Measurements from ENCODE around the gene ASMT.
"Not testable (repeated sequence)": the region's sequence is repeated elsewhere in the genome, so short reads cannot be mapped to it uniquely, and the experiment has no call there.

ASMT gene

GRCh38 chrX:1656379-1656778 lies 41.5 kb downstream of the ASMT start:
- DNase-seq, result no peak

GRCh38 chrX:1657367-1658070 lies 42.7 kb downstream of the ASMT start:
- DNase-seq, result peak; percentile 59

GRCh38 chrX:1658071-1658491 lies 43.2 kb downstream of the ASMT start:
- DNase-seq, result peak; percentile 59

- DNase-seq, result no peak
Observed at GRCh38 chrX:1659664-1660461, 45.0 kb downstream of the ASMT start.

GRCh38 chrX:1661048-1661921 lies 46.4 kb downstream of the ASMT start:
- DNase-seq, result no peak

GRCh38 chrX:1661922-1662221 lies 47.0 kb downstream of the ASMT start:
- DNase-seq, result no peak

GRCh38 chrX:1667566-1667965 lies 52.7 kb downstream of the ASMT start:
- DNase-seq, result no peak

- DNase-seq, result no peak
Observed at GRCh38 chrX:1673337-1673736, 58.5 kb downstream of the ASMT start.

- DNase-seq, result no peak
Observed at GRCh38 chrX:1676866-1677265, 62.0 kb downstream of the ASMT start.

- no peak for DNase-seq
Observed at GRCh38 chrX:1679238-1679637, 64.4 kb downstream of the ASMT start.

- no peak for DNase-seq
Observed at GRCh38 chrX:1681439-1681838, 66.6 kb downstream of the ASMT start.

- not testable (repeated sequence) for DNase-seq
Observed at GRCh38 chrX:1681856-1682255, 67.0 kb downstream of the ASMT start.

GRCh38 chrX:1682501-1682900 lies 67.6 kb downstream of the ASMT start:
- DNase-seq, result not testable (repeated sequence)

GRCh38 chrX:1684883-1685282 lies 70.0 kb downstream of the ASMT start:
- not testable (repeated sequence) for DNase-seq

- not testable (repeated sequence) for DNase-seq
Observed at GRCh38 chrX:1685444-1685880, 70.6 kb downstream of the ASMT start.

- no peak for DNase-seq
Observed at GRCh38 chrX:1686642-1687041, 71.8 kb downstream of the ASMT start.
